Pancreas (tissue), 10 donors: ENCODE data around the gene KLHL25. TPM values are rescaled to one million over a fixed set of nuclear protein-coding genes. Genes with fewer than 3 reads are reported as not detected.

Source experiments
- ATAC-seq, 4 donors: fragments of 200-7000 bp; cut with Tn5 transposase; one replicate each; pipeline versions ENCODE4 v1.8.0 to v1.9.1; 2020; ENCODE audit warnings: mild to moderate bottlenecking in 4 of 4, moderate library complexity in 4 of 4
- DNase-seq, 6 donors: peaks; one replicate each; pipeline ENCODE4 v3.0.0-alpha.2; 2020
- FAIRE-seq: peaks from 2 replicates; lab custom pipeline; 2012; peaks lifted over from hg19 to GRCh38; lab: Jason Lieb, UNC
- H3K27ac ChIP-seq, 4 donors: fragments of 200-600 bp; sonication (generic); 1 replicate in 3 of 4; 2 replicates in 1 of 4; pipeline versions ENCODE4 v1.5.0 to v1.8.0; 2020
- H3K27me3 ChIP-seq, 4 donors: fragments of 200-600 bp; one replicate each; pipeline ENCODE4 v1.8.0; 2021
- H3K36me3 ChIP-seq, 3 donors: fragments of 200-600 bp; sonication (generic) in 1 of 3; one replicate each; pipeline versions ENCODE4 v1.5.0 to v1.8.0; 2020 to 2021
- H3K4me1 ChIP-seq, 3 donors: fragments of 200-600 bp; one replicate each; pipeline ENCODE4 v1.8.0; 2021
- H3K4me3 ChIP-seq, 4 donors: fragments of 200-600 bp; sonication (generic) in 2 of 4; one replicate each; pipeline versions ENCODE4 v1.5.0 to v1.8.0; 2020 to 2021
- H3K9me3 ChIP-seq, 4 donors: fragments of 200-600 bp; one replicate each; pipeline ENCODE4 v1.8.0; 2021
- CTCF ChIP-seq, 4 donors: fragments of 200-600 bp; sonication (generic) in 3 of 4; IDR thresholded peaks; one replicate each; pipeline versions ENCODE4 v1.5.0 to v1.8.0; 2021; ENCODE audit warnings: antibody characterized with exemption in 4 of 4
- WGBS, 2 donors: extraction: QIAGEN DNeasy Blood & Tissue Kit; methylation state at CpG; one replicate each; pipeline ENCODE4 v1.1.7; 2013; 5-methylcytosine and 5-hydroxymethylcytosine counted together
- intact Hi-C, 3 donors: fragments of 100-400 bp; cut with DNase I; formaldehyde crosslinking; loops; one replicate each; pipeline versions ENCODE4 v1.11.1 to v1.14.2; 2022
- polyA plus RNA-seq, 2 donors: library from polyadenylated mRNA; stranded (reverse); fragments of 200-250 nt; gene quantifications; one replicate each; pipeline ENCODE4 v1.2.3, GENCODE V29; 2013
- total RNA-seq, 6 donors: library from RNA; stranded (reverse); fragmentation: NEBNext Ultra II Directional in 4 of 6; extraction: Animal tissue kit (Norgen Biotek cat#: 25700) in 4 of 6; gene quantifications; one replicate each; pipeline versions ENCODE4 v1.2.1 to v1.2.4, GENCODE V29; 2021 to 2023
- donor health status: healthy with polysubstance abuse.
- donor health status: DM: no; HTN: no; CAD: no; lungs with moderate emphysema.
- donor health status: DM: no; HTN: no; CAD: no.
- donor health status: control.
- donor health status: control.
- donor health status: Bipolar disorder and iron deficiency.
- donor health status: DM: yes; HTN: yes; CAD: no.
- donor health status: DM: no; HTN: no; CAD: no.
- donor health status: DM: no; HTN: no; CAD: no.
- donor health status: DM: yes; HTN: yes; CAD: no.

KLHL25 gene
- total and polyA plus RNA-seq, 8 donors, result 0.93 to 3.3 (median 2.0) TPM

GRCh38 chr15:85722374-85723152 lies 72.2 kb downstream of the KLHL25 start:
- TF ChIP-seq CTCF (IDR thresholded peaks at IDR 0.05), result no peak
- intact Hi-C loops, result no loop called here
- no peak for FAIRE-seq
- Histone ChIP-seq H3K4me1 (no peaks in the 10 kb centered on the region), H3K9me3 (no peaks in the 10 kb centered on the region), H3K27ac (no peak overlapping the region), H3K36me3 (peaks cover 0 to 87% (median 60%) of the 10 kb centered on the region in 3 donors), H3K4me3 (no peak overlapping the region), H3K27me3 (no peaks in the 10 kb centered on the region)
- DNase-seq, result no peak
- WGBS, 2 donors, result 59 to 66% methylated on average over 1 of the region's 1 CpG
- ATAC-seq, result no peak

- Histone ChIP-seq H3K27ac (no peak overlapping the region), H3K4me3 (no peak overlapping the region), H3K36me3 (peaks cover 0 to 78% (median 57%) of the 10 kb centered on the region in 3 donors), H3K27me3 (no peaks in the 10 kb centered on the region), H3K4me1 (no peaks in the 10 kb centered on the region), H3K9me3 (no peaks in the 10 kb centered on the region)
- no peak for DNase-seq
- no peak for ATAC-seq
- no peak for FAIRE-seq
- intact Hi-C loops, result no loop called here
- no peak for TF ChIP-seq CTCF (IDR thresholded peaks at IDR 0.05)
- WGBS, 2 donors, result 97 to 98% methylated on average over 4 of the region's 4 CpGs
These were observed 75.7 kb downstream of the KLHL25 start for GRCh38 chr15:85718981-85719380.

- no peaks in the 10 kb centered on the region for H3K9me3 ChIP-seq
- ATAC-seq, result no peak
- peak overlapping the region in 1 of 4 donors; percentile 13 for H3K27ac ChIP-seq
- TF ChIP-seq CTCF (IDR thresholded peaks at IDR 0.05), result no peak
- no peak for FAIRE-seq
- peaks cover 0 to 77% (median 52%) of the 10 kb centered on the region in 3 donors for H3K36me3 ChIP-seq
- H3K27me3 ChIP-seq, result no peaks in the 10 kb centered on the region
- no peaks in the 10 kb centered on the region for H3K4me1 ChIP-seq
- H3K4me3 ChIP-seq, result no peak overlapping the region
- intact Hi-C loops, result no loop called here
- DNase-seq, result no peak
- WGBS, 2 donors, result 83 to 87% methylated on average over 12 of the region's 12 CpGs
These were observed 76.3 kb downstream of the KLHL25 start for GRCh38 chr15:85718271-85718971.

GRCh38 chr15:85717212-85717611 lies 77.5 kb downstream of the KLHL25 start:
- no peak for TF ChIP-seq CTCF (IDR thresholded peaks at IDR 0.05)
- ATAC-seq, result peak in 3 of 4 donors; percentile 37 to 62 (median 54)
- Histone ChIP-seq H3K27me3 (no peaks in the 10 kb centered on the region), H3K4me1 (no peaks in the 10 kb centered on the region), H3K9me3 (no peaks in the 10 kb centered on the region), H3K4me3 (no peak overlapping the region), H3K27ac (peak overlapping the region in 1 of 4 donors; percentile 13), H3K36me3 (peaks cover 0 to 73% (median 46%) of the 10 kb centered on the region in 3 donors)
- no peak for FAIRE-seq
- 88 to 98% methylated on average over 2 of the region's 2 CpGs for WGBS, 2 donors
- DNase-seq, result no peak
- intact Hi-C loops, result no loop called here
